DND-41 (cell line): ENCODE data around the gene ARHGAP15.

Experiments
- ATAC-seq: fragments of 200-7000 bp; cut with Tn5 transposase; 3 replicates; pipeline ENCODE4 v1.9.1; 2021; ENCODE audit warnings: low read depth; ENCODE audit not compliant: insufficient read depth
- DNase-seq: peaks from one replicate; pipeline ENCODE4 v3.0.0-alpha.2; 2020
- H2AFZ ChIP-seq: 2 replicates; pipeline ENCODE4 v1.6.0; 2012; ENCODE audit warnings: low read depth, low read length
- H3K27ac ChIP-seq: 2 replicates; pipeline ENCODE4 v1.5.1; 2012; ENCODE audit warnings: low read length, inconsistent platforms
- H3K27me3 ChIP-seq: fragments of 200-600 bp; sonication (generic); 2 replicates; pipeline ENCODE4 v1.6.0; 2012; ENCODE audit warnings: low read length, mild to moderate bottlenecking, inconsistent platforms; ENCODE audit not compliant: insufficient read depth, poor library complexity
- H3K36me3 ChIP-seq: 2 replicates; pipeline ENCODE4 v1.5.1; 2012; ENCODE audit warnings: low read length, inconsistent platforms; ENCODE audit not compliant: insufficient read depth
- H3K4me1 ChIP-seq: 2 replicates; pipeline ENCODE4 v1.5.1; 2012; ENCODE audit warnings: mild to moderate bottlenecking, low read length; ENCODE audit not compliant: insufficient read depth
- H3K4me2 ChIP-seq: 2 replicates; pipeline ENCODE4 v1.6.0; 2012; ENCODE audit warnings: mild to moderate bottlenecking, moderate library complexity, low read length, inconsistent platforms; ENCODE audit not compliant: insufficient read depth
- H3K4me3 ChIP-seq, 2 experiments: fragments of 200-600 bp in 1 of 2; shearing (Covaris generic) in 1 of 2; 2 replicates each; pipeline ENCODE4 v1.5.1; 2012 to 2016; ENCODE audit warnings: inconsistent platforms in 2 of 2, low read length in 2 of 2, mild to moderate bottlenecking in 2 of 2, low read depth in 1 of 2, moderate library complexity in 1 of 2
- H3K79me2 ChIP-seq: 2 replicates; pipeline ENCODE4 v1.6.0; 2012; ENCODE audit warnings: low read length, inconsistent platforms; ENCODE audit not compliant: insufficient read depth
- H3K9ac ChIP-seq: 2 replicates; pipeline ENCODE4 v1.6.0; 2012; ENCODE audit warnings: low read depth, mild to moderate bottlenecking, inconsistent platforms, low read length, moderate library complexity
- H3K9me3 ChIP-seq: 2 replicates; pipeline ENCODE4 v1.5.1; 2012; ENCODE audit warnings: low read length, moderate library complexity, mild to moderate bottlenecking, inconsistent platforms; ENCODE audit not compliant: insufficient read depth, severe bottlenecking
- H4K20me1 ChIP-seq: 2 replicates; pipeline ENCODE4 v1.6.0; 2012; ENCODE audit warnings: low read length; ENCODE audit not compliant: insufficient read depth
- CTCF ChIP-seq: IDR thresholded peaks from 2 replicates; pipeline ENCODE4 v1.5.1; 2012; ENCODE audit warnings: borderline replicate concordance, low read length, moderate library complexity, mild to moderate bottlenecking; ENCODE audit not compliant: poor library complexity, severe bottlenecking; ENCODE audit errors: extremely low read depth
- EZH2 ChIP-seq: IDR thresholded peaks from 3 replicates; pipeline ENCODE4 v1.6.1; 2012; ENCODE audit warnings: borderline replicate concordance, low read depth, mild to moderate bottlenecking, moderate library complexity, low read length, inconsistent platforms; ENCODE audit not compliant: severe bottlenecking

The ARHGAP15 gene

DNA sequence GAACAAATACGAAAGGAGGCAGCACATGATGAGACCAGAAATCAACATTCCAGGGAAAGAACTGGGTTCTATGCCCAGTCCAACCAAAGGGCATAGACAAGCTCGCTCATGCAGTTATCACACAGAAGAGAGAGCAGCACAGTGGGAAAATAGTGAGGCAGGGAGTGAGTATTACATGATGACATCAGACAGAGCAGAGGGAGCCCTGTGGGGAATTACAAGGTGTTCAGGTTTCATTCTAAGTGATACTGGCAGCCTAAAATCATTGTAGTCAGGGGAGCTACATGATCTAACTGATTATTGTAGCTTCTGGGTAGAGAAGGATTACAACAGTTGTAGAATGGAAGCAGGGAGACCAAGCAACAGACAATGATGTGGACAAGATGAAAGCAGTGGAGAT is 658.5 kb downstream of the ARHGAP15 start:
- H3K9me3 ChIP-seq = no peaks in the 10 kb centered on the region
- H3K4me2 ChIP-seq = no peak overlapping the region
- no peak overlapping the region for H3K27ac ChIP-seq
- no peak overlapping the region for H2AFZ ChIP-seq
- H4K20me1 ChIP-seq = no peaks in the 10 kb centered on the region
- H3K4me1 ChIP-seq = no peaks in the 10 kb centered on the region
- no peak for TF ChIP-seq EZH2
- no peak for TF ChIP-seq CTCF
- ATAC-seq = no peak
- no peak overlapping the region for H3K9ac ChIP-seq
- H3K27me3 ChIP-seq = no peaks in the 10 kb centered on the region
- no peak overlapping the region for H3K4me3 ChIP-seq
- no peaks in the 10 kb centered on the region for H3K36me3 ChIP-seq
- no peak for DNase-seq
- no peaks in the 10 kb centered on the region for H3K79me2 ChIP-seq

- TF ChIP-seq CTCF = no peak
- TF ChIP-seq EZH2 = no peak
- Histone ChIP-seq H3K27ac (no peak overlapping the region), H3K79me2 (no peaks in the 10 kb centered on the region), H3K36me3 (no peaks in the 10 kb centered on the region), H3K4me1 (no peaks in the 10 kb centered on the region), H3K4me3 (no peak overlapping the region), H3K4me2 (no peak overlapping the region), H4K20me1 (no peaks in the 10 kb centered on the region), H3K9me3 (no peaks in the 10 kb centered on the region), H3K9ac (no peak overlapping the region), H2AFZ (no peak overlapping the region), H3K27me3 (no peaks in the 10 kb centered on the region)
- DNase-seq = no peak
- no peak for ATAC-seq
These were observed 663.4 kb downstream of the ARHGAP15 start for GRCh38 chr2:143792602-143793001.

DNA sequence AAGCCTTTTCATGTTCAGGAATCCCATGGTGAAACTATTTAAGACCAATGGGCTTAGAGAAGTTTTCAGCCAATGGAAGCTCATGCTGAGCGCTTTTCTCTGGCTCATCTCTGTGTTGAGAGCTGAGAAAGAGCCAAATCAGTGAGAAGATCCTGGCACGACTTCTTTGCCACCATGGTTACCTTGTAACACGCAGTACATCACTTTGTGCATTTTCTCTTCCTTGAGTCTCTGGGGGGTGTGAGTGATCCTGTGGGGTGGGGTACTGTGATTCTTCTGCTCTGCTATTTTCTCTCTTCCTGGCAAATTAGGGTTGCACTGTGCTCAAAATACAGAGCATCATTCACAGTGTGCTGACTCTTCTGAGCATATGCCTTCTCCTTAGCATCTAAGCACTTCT is 664.2 kb downstream of the ARHGAP15 start:
- Histone ChIP-seq H3K9ac (no peak overlapping the region), H3K27ac (no peak overlapping the region), H3K36me3 (no peaks in the 10 kb centered on the region), H3K4me3 (no peak overlapping the region), H2AFZ (no peak overlapping the region), H3K9me3 (no peaks in the 10 kb centered on the region), H3K79me2 (no peaks in the 10 kb centered on the region), H4K20me1 (no peaks in the 10 kb centered on the region), H3K4me1 (no peaks in the 10 kb centered on the region), H3K27me3 (no peaks in the 10 kb centered on the region), H3K4me2 (no peak overlapping the region)
- TF ChIP-seq EZH2 = no peak
- TF ChIP-seq CTCF = no peak
- ATAC-seq (no peak), DNase-seq (no peak)

DNA sequence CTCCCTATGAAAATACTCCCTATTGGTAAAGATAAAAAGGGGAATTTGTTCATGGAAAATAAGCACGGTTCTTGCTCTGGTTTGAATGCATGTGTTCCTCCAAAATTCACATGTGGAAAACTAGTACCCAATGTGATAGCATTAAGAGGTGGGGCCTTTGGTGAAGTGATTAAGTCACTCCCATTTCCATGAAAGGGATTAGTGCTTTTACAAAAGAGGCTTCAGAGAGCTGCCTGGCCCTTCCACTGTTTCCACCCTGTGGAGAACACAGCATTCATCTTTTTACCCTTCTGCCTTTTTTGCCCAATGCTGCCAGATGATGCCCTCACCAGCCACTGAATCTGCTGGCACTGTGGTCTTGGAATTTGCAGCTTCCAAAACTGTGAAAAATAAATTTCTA is 666.8 kb downstream of the ARHGAP15 start:
- Histone ChIP-seq H3K4me3 (no peak overlapping the region), H3K9ac (no peak overlapping the region), H3K36me3 (no peaks in the 10 kb centered on the region), H3K9me3 (no peaks in the 10 kb centered on the region), H3K27ac (no peak overlapping the region), H3K4me1 (no peaks in the 10 kb centered on the region), H4K20me1 (no peaks in the 10 kb centered on the region), H3K4me2 (no peak overlapping the region), H3K27me3 (no peaks in the 10 kb centered on the region), H2AFZ (no peak overlapping the region), H3K79me2 (no peaks in the 10 kb centered on the region)
- DNase-seq (no peak), ATAC-seq (no peak)
- TF ChIP-seq EZH2 = no peak
- TF ChIP-seq CTCF = no peak
